ENCODE measurements around the gene GPC1. TPM values are rescaled to one million over a fixed set of nuclear protein-coding genes. Genes with fewer than 3 reads are reported as not detected.

GPC1 gene
- total and polyA plus RNA-seq, 8 donors, result 6.3 to 117 (median 23.2) TPM

DNA sequence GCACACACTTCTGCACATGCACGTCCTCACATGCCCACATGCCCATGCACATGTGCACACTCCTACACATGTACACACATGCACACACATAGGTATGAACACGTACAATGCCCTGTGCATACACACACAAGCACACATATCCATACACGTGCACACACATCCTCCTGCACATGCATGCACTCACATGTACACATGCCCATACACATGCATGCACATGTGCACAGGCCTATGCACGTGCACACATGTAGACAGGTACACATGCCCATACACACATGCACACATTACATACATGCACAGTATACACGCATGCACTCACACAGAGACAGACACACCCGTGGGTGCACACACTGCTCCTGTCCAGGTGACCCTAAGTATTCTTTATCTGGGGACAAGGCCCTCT is 34.3 kb downstream of the GPC1 start:
- Histone ChIP-seq H3K27ac (no peak overlapping the region), H3K9me3 (peaks cover 0 to 19% (median 11%) of the 10 kb centered on the region in 4 donors), H3K27me3 (no peaks in the 10 kb centered on the region), H3K4me1 (no peaks in the 10 kb centered on the region), H3K36me3 (peaks cover 0 to 36% (median 16%) of the 10 kb centered on the region in 4 donors), H3K4me3 (no peak overlapping the region)
- 80 to 94% (median 91%) methylated on average over 6 of the region's 6 CpGs for WGBS, 5 donors
- no peak for DNase-seq
- intact Hi-C loops (cut with DNase I; ENCODE audit: low total_unique reads), result no loop called here
- TF ChIP-seq POLR2A (IDR thresholded peaks at IDR 0.05), result no peak
- TF ChIP-seq EP300 (IDR thresholded peaks at IDR 0.05), result no peak
- no peak for TF ChIP-seq POLR2AphosphoS5 (IDR thresholded peaks at IDR 0.05)
- TF ChIP-seq, protein P1, sequence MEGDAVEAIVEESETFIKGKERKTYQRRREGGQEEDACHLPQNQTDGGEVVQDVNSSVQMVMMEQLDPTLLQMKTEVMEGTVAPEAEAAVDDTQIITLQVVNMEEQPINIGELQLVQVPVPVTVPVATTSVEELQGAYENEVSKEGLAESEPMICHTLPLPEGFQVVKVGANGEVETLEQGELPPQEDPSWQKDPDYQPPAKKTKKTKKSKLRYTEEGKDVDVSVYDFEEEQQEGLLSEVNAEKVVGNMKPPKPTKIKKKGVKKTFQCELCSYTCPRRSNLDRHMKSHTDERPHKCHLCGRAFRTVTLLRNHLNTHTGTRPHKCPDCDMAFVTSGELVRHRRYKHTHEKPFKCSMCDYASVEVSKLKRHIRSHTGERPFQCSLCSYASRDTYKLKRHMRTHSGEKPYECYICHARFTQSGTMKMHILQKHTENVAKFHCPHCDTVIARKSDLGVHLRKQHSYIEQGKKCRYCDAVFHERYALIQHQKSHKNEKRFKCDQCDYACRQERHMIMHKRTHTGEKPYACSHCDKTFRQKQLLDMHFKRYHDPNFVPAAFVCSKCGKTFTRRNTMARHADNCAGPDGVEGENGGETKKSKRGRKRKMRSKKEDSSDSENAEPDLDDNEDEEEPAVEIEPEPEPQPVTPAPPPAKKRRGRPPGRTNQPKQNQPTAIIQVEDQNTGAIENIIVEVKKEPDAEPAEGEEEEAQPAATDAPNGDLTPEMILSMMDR (IDR thresholded peaks at IDR 0.05), result no peak

DNA sequence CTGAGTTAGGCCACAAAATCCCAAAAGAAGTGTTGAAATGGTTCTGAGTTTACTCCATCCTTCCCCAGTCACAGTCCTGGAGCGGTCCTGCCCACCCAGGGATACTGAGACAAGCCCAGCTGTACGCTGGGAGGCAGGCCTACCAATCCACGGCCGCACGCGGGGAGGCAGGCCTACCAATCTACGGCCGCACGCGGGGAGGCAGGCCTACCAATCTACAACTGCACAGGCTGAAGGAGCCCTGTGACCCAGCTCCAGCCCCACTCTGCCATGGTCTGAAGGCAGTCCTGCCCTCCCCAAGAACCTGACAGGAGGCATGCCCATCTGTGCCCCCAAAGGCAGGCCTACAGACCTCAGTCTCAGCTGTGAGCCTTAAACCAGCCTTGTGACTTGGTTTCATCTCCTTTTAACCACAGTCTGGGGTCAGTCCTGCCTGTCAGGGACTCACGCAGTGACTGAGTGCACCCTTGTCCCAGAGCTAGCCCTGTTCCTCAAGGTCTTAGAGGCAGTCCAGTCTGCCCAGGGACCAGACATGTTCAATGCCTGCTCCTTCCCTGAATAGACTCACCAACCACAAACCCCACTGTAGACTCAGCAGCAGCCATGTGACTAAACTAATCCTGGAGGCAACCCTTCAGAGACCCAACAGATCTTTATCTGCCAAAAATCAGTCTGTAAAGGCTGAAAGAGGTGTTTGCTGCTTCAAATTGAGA is 36.8 kb downstream of the GPC1 start:
- H3K9me3 ChIP-seq, result peaks cover 0 to 24% (median 15%) of the 10 kb centered on the region in 4 donors
- DNase-seq, result no peak
- H3K27me3 ChIP-seq, result no peaks in the 10 kb centered on the region
- H3K4me3 ChIP-seq, result no peak overlapping the region
- no peaks in the 10 kb centered on the region for H3K4me1 ChIP-seq
- TF ChIP-seq EP300 (IDR thresholded peaks at IDR 0.05) (no peak), POLR2A (IDR thresholded peaks at IDR 0.05) (no peak), POLR2AphosphoS5 (IDR thresholded peaks at IDR 0.05) (no peak)
- TF ChIP-seq, protein P1 (IDR thresholded peaks at IDR 0.05), result no peak
- no peak overlapping the region for H3K27ac ChIP-seq
- intact Hi-C loops (cut with DNase I; ENCODE audit: low total_unique reads), result no loop called here
- WGBS, 5 donors, result 91 to 100% (median 98%) methylated on average over 11 of the region's 11 CpGs
- peaks cover 0 to 11% (median 0%) of the 10 kb centered on the region in 4 donors for H3K36me3 ChIP-seq

DNA sequence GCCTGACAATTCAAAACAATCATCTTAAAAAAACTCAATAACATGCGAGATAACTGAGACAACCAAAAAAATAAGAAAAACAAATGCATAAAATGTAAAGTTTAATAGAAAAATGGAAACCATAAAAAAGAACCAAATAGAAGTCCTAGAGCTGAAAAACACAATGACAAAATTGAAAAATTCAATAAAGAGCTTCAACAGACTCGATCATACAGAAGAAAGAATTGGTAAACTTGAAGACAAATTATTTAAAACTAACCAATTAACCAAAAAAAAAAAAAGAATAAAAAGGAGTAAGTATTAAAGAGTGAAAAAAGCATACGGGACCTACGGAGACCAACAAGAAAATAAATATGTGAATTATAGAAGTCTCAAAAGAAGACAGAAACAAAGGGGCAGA is 37.7 kb downstream of the GPC1 start:
- Histone ChIP-seq H3K36me3 (peaks cover 0 to 11% (median 0%) of the 10 kb centered on the region in 4 donors), H3K27me3 (no peaks in the 10 kb centered on the region), H3K9me3 (peaks cover 0 to 24% (median 15%) of the 10 kb centered on the region in 4 donors), H3K4me1 (no peaks in the 10 kb centered on the region), H3K27ac (no peak overlapping the region), H3K4me3 (no peak overlapping the region)
- intact Hi-C loops (cut with DNase I; ENCODE audit: low total_unique reads), result no loop called here
- DNase-seq, result no peak
- WGBS, 5 donors, result 88 to 98% (median 96%) methylated on average over 4 of the region's 4 CpGs
- TF ChIP-seq, protein P1 (IDR thresholded peaks at IDR 0.05), result no peak
- TF ChIP-seq POLR2A (IDR thresholded peaks at IDR 0.05), result no peak
- TF ChIP-seq POLR2AphosphoS5 (IDR thresholded peaks at IDR 0.05), result no peak
- no peak for TF ChIP-seq EP300 (IDR thresholded peaks at IDR 0.05)

DNA sequence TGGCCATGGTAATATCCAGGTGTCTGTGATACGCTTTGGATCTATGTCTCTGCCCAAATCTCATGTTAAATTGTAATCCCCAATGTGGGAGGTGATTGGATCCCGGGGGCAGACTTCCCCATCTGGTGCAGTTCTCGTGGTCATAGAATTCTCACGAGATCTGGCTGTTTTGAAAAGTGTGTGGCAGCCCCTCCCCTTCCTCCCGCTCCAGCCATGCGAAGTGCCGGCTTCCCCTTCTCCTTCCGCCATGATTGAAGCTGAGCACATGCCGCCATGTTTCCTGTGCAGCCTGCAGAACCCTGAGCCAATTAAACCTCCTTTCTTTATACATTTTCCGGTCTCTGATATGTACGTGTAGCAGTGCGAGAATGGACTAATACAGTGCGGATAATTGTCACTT is 42.5 kb downstream of the GPC1 start:
- H3K27ac ChIP-seq, result no peak overlapping the region
- TF ChIP-seq EP300 (IDR thresholded peaks at IDR 0.05) (no peak), POLR2AphosphoS5 (IDR thresholded peaks at IDR 0.05) (no peak), POLR2A (IDR thresholded peaks at IDR 0.05) (no peak)
- TF ChIP-seq, protein P1 (IDR thresholded peaks at IDR 0.05), result no peak
- H3K27me3 ChIP-seq, result no peaks in the 10 kb centered on the region
- intact Hi-C loops (cut with DNase I; ENCODE audit: low total_unique reads), result no loop called here
- no peak for DNase-seq
- 90 to 94% (median 92%) methylated on average over 13 of the region's 13 CpGs for WGBS, 5 donors
- H3K36me3 ChIP-seq, result no peaks in the 10 kb centered on the region
- no peaks in the 10 kb centered on the region for H3K4me1 ChIP-seq
- no peak overlapping the region for H3K4me3 ChIP-seq
- H3K9me3 ChIP-seq, result peaks cover 0 to 21% (median 8%) of the 10 kb centered on the region in 4 donors
